ENCODE measurements around the gene DENND2A. TPM values are rescaled to one million over a fixed set of nuclear protein-coding genes. Genes with fewer than 3 reads are reported as not detected.

The DENND2A gene
- total RNA-seq, 4 donors from 2014 or later = 25.2 to 83.5 (median 46.5) TPM

DNA sequence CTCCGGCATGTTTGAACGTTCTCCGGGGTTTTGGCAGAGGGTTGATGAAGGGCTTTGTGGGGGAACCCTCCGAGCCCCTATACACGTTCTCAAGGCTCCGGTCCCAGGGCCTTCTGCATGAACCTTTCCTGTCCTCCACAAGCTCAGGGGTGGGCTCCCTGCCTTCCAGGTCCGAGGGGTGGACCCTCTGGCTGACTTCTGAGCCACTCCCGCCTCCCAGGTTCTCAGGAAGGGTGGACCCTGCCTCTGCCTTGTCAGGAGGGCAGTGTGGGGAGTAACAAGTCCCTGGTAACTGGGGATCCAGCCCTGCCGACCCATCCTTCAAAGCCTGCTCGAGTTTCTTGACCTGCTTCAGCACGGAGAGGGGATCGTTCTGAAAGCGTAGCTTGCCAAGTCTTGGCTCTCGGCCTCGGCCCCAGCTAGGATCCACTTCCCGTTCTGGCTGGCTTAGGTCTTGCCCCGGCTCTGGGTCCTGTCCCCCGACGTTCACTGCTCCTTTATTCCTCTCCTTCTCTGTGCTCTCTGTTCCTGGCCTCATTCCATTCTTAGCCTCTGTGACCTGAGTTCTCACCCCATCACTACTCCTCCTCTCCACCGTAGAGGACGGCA is 38.9 kb downstream of the DENND2A start:
- TF ChIP-seq, protein P1, sequence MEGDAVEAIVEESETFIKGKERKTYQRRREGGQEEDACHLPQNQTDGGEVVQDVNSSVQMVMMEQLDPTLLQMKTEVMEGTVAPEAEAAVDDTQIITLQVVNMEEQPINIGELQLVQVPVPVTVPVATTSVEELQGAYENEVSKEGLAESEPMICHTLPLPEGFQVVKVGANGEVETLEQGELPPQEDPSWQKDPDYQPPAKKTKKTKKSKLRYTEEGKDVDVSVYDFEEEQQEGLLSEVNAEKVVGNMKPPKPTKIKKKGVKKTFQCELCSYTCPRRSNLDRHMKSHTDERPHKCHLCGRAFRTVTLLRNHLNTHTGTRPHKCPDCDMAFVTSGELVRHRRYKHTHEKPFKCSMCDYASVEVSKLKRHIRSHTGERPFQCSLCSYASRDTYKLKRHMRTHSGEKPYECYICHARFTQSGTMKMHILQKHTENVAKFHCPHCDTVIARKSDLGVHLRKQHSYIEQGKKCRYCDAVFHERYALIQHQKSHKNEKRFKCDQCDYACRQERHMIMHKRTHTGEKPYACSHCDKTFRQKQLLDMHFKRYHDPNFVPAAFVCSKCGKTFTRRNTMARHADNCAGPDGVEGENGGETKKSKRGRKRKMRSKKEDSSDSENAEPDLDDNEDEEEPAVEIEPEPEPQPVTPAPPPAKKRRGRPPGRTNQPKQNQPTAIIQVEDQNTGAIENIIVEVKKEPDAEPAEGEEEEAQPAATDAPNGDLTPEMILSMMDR (IDR thresholded peaks at IDR 0.05) = no peak
- no peak for TF ChIP-seq POLR2A (IDR thresholded peaks at IDR 0.05)
- TF ChIP-seq POLR2AphosphoS5 (IDR thresholded peaks at IDR 0.05) = no peak
- no peak for TF ChIP-seq EP300 (IDR thresholded peaks at IDR 0.05)
- Histone ChIP-seq H3K36me3 (peaks cover 0 to 18% of the 10 kb centered on the region in 2 donors), H3K27ac (peak overlapping the region in 3 of 4 donors; percentile 53 to 71 (median 59)), H3K27me3 (no peaks in the 10 kb centered on the region), H3K4me1 (peaks cover 0 to 60% (median 13%) of the 10 kb centered on the region in 3 donors), H3K4me3 (no peak overlapping the region), H3K9me3 (no peaks in the 10 kb centered on the region)
- WGBS, 2 donors (ENCODE audit: low coverage in 1 of 2) = 59 to 64% methylated on average over 12 to 18 of the region's 21 CpGs
- no peak for ATAC-seq

DNA sequence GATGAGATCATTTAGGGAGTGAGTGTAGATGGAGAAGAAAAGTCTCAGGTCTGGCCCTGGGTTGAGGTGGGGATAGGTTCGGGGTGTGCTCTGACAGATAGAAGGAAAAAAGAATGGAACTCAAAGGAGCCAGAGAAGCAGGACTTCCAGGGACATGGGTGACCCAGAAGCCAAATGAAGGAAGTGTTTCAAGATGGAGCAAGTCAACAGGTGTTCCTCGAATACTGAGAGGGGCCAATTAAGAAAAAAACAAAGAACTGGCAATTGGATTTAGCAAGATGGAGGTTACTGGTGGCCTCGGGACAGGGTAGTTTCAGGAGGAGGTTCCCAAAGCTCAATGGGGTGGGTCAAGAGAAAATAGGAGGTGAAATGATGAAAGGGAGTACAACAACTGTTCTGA is 40.3 kb downstream of the DENND2A start:
- H3K36me3 ChIP-seq = peaks cover 0 to 18% of the 10 kb centered on the region in 2 donors
- H3K4me3 ChIP-seq = no peak overlapping the region
- H3K4me1 ChIP-seq = peaks cover 0 to 60% (median 17%) of the 10 kb centered on the region in 3 donors
- 86 to 92% methylated on average over 2 to 3 of the region's 3 CpGs for WGBS, 2 donors (ENCODE audit: low coverage in 1 of 2)
- H3K9me3 ChIP-seq = no peaks in the 10 kb centered on the region
- no peak for ATAC-seq
- H3K27ac ChIP-seq = peak overlapping the region in 1 of 4 donors; percentile 24
- no peaks in the 10 kb centered on the region for H3K27me3 ChIP-seq
- no peak for TF ChIP-seq POLR2AphosphoS5 (IDR thresholded peaks at IDR 0.05)
- TF ChIP-seq, protein P1 (IDR thresholded peaks at IDR 0.05) = no peak
- TF ChIP-seq POLR2A (IDR thresholded peaks at IDR 0.05) = no peak
- no peak for TF ChIP-seq EP300 (IDR thresholded peaks at IDR 0.05)

DNA sequence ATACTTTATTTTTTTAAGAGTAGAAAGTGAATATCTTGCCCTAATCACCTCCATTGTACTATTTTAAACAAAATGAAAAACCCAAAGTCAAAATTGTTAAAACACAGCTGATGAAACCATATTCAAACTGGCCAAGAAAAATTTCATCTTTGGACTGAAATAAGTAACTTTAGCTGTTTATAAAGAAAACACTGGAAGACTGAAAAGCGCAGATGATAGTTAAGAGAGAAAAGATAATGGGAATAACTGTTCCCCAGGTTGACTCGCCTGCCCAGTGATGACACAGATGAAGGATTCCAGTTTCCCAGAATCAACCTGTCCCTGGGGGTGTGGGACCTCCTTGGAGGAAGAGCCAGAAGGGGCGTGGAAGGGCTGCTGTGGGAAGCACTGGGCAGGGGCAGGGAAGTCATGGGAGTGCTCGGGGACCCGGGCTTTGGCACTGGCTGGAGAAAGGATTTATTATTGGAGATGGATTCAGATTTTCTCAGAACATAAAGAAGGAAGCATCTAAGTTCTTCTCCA is 43.1 kb downstream of the DENND2A start:
- H3K27ac ChIP-seq = peak overlapping the region; percentile 57 to 71 (median 64)
- H3K4me1 ChIP-seq = peaks cover 0 to 67% (median 13%) of the 10 kb centered on the region in 3 donors
- no peaks in the 10 kb centered on the region for H3K9me3 ChIP-seq
- peaks cover 0 to 18% of the 10 kb centered on the region in 2 donors for H3K36me3 ChIP-seq
- H3K4me3 ChIP-seq = no peak overlapping the region
- no peak for ATAC-seq
- no peaks in the 10 kb centered on the region for H3K27me3 ChIP-seq
- 27 to 55% methylated on average over 5 of the region's 5 CpGs for WGBS, 2 donors (ENCODE audit: low coverage in 1 of 2)
- TF ChIP-seq EP300 (IDR thresholded peaks at IDR 0.05) (no peak), POLR2A (IDR thresholded peaks at IDR 0.05) (no peak)
- TF ChIP-seq, protein P1 (IDR thresholded peaks at IDR 0.05) = no peak

DNA sequence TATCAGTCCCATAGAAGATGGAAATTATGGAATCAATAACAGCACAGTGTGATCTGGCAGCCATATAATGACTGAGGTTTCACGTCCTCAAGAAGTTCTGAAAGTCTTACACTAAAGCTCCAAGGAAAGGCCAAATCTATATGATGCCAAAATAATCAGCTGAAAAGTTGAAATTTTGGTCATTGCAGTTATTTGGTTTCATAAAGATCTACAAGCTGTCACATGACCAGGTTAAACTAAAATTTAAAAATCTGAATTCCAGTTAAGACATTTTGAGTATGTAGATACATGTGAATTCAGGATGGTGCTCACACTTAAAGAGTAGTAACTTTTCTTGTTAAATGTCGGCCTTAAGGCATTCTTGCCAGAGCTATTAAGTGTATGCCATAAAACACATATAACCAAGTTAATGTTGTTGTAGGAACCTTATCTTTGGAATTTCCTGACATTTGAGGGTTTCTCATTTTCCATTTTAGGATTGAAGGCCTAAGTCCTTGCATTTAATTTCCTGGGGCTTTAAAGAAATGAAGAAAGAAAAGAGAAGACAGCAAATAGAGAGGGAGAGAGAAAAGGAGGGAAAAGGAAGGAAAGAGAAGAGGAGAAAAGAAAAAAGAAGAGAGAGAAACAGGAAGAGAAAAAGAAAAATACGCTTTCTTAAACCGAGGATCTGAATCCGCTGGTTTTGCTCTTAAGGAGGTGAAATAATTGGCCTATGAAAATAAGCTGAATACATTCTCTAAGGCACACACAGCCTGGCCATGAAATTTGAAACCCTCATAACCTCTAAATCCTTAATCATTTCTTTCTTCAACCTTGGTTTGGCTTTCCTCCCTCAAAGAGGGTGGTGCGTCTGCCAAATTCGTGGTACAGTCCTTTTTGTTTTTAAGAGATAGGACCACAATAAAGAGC is 43.8 kb downstream of the DENND2A start:
- 32 to 47% methylated on average over 7 of the region's 7 CpGs for WGBS, 2 donors (ENCODE audit: low coverage in 1 of 2)
- Histone ChIP-seq H3K27me3 (no peaks in the 10 kb centered on the region), H3K4me1 (peaks cover 0 to 65% (median 13%) of the 10 kb centered on the region in 3 donors), H3K36me3 (peaks cover 0 to 12% of the 10 kb centered on the region in 2 donors), H3K27ac (peak overlapping the region; percentile 57 to 71 (median 64)), H3K9me3 (no peaks in the 10 kb centered on the region), H3K4me3 (no peak overlapping the region)
- ATAC-seq = no peak
- TF ChIP-seq, protein P1 (IDR thresholded peaks at IDR 0.05) = no peak
- TF ChIP-seq POLR2AphosphoS5 (IDR thresholded peaks at IDR 0.05) (no peak), EP300 (IDR thresholded peaks at IDR 0.05) (no peak), POLR2A (IDR thresholded peaks at IDR 0.05) (no peak)

All from gastroesophageal sphincter (tissue), 4 donors.